ENCODE measurements around the gene LRIG3.

Gene LRIG3

GRCh38 chr12:58931518-58931917 is 11.2 kb upstream of the LRIG3 start:
- no peak for DNase-seq (ENCODE audit: low read depth)
- no peak overlapping the region for H3K4me3 ChIP-seq (ENCODE audit: low read depth, low read length)

GRCh38 chr12:58930770-58931324 is 10.5 kb upstream of the LRIG3 start:
- TF ChIP-seq CTCF (IDR thresholded peaks at IDR 0.05; ENCODE audit: insufficient read depth, low read depth, low read length, missing control alignments): no peak
- no peak for DNase-seq (ENCODE audit: low read depth)
- H3K4me3 ChIP-seq (ENCODE audit: low read depth, low read length): no peak overlapping the region

More at GRCh38 chr12:58931518-58931917, 11.2 kb upstream of the LRIG3 start:
- TF ChIP-seq CTCF (IDR thresholded peaks at IDR 0.05; ENCODE audit: insufficient read depth, low read depth, low read length, missing control alignments): peak; percentile 17

GRCh38 chr12:58927120-58927519 is 6.8 kb upstream of the LRIG3 start:
- no peak for TF ChIP-seq CTCF (IDR thresholded peaks at IDR 0.05; ENCODE audit: insufficient read depth, low read depth, low read length, missing control alignments)
- no peak overlapping the region for H3K4me3 ChIP-seq (ENCODE audit: low read depth, low read length)
- no peak for DNase-seq (ENCODE audit: low read depth)

- no peak for DNase-seq (ENCODE audit: low read depth)
- no peak for TF ChIP-seq CTCF (IDR thresholded peaks at IDR 0.05; ENCODE audit: insufficient read depth, low read depth, low read length, missing control alignments)
- no peak overlapping the region for H3K4me3 ChIP-seq (ENCODE audit: low read depth, low read length)
Observed at GRCh38 chr12:58926586-58926985, 6.3 kb upstream of the LRIG3 start.

GRCh38 chr12:58925751-58926150 is 5.4 kb upstream of the LRIG3 start:
- no peak overlapping the region for H3K4me3 ChIP-seq (ENCODE audit: low read depth, low read length)
- no peak for TF ChIP-seq CTCF (IDR thresholded peaks at IDR 0.05; ENCODE audit: insufficient read depth, low read depth, low read length, missing control alignments)
- no peak for DNase-seq (ENCODE audit: low read depth)

- no peak for TF ChIP-seq CTCF (IDR thresholded peaks at IDR 0.05; ENCODE audit: insufficient read depth, low read depth, low read length, missing control alignments)
- no peak overlapping the region for H3K4me3 ChIP-seq (ENCODE audit: low read depth, low read length)
- no peak for DNase-seq (ENCODE audit: low read depth)
Observed at GRCh38 chr12:58925111-58925611, 4.9 kb upstream of the LRIG3 start.

GRCh38 chr12:58924652-58925051 is 4.3 kb upstream of the LRIG3 start:
- TF ChIP-seq CTCF (IDR thresholded peaks at IDR 0.05; ENCODE audit: insufficient read depth, low read depth, low read length, missing control alignments): no peak
- H3K4me3 ChIP-seq (ENCODE audit: low read depth, low read length): no peak overlapping the region
- DNase-seq (ENCODE audit: low read depth): no peak
